Myocyte (in vitro differentiated cells): ENCODE measurements around the gene WNT7B. TPM values are rescaled to one million over a fixed set of nuclear protein-coding genes. Genes with fewer than 3 reads are reported as not detected.

ENCODE experiments used
- DNase-seq: peaks from one replicate; pipeline ENCODE4 v3.0.0-alpha.2; 2012; ENCODE audit warnings: low read depth
- total RNA-seq: library from RNA; depleted of rRNA; stranded (reverse); fragments of >200 nt; gene quantifications from 2 replicates; pipeline ENCODE4 v1.2.3, GENCODE V29; 2014

The WNT7B gene
- total RNA-seq, 1 donor from 2014 or later: not detected

- no peak for DNase-seq
These were observed 43.3 kb downstream of the WNT7B start for GRCh38 chr22:45933506-45934167.

GRCh38 chr22:45932071-45932470 is 44.9 kb downstream of the WNT7B start:
- DNase-seq: no peak

GRCh38 chr22:45931042-45931441 is 45.9 kb downstream of the WNT7B start:
- DNase-seq: no peak

- DNase-seq: no peak
These were observed 46.6 kb downstream of the WNT7B start for GRCh38 chr22:45930324-45930723.

- no peak for DNase-seq
These were observed 47.3 kb downstream of the WNT7B start for GRCh38 chr22:45929649-45930048.

- DNase-seq: no peak
These were observed 48.1 kb downstream of the WNT7B start for GRCh38 chr22:45928726-45929368.

GRCh38 chr22:45927059-45927458 is 49.9 kb downstream of the WNT7B start:
- DNase-seq: no peak

GRCh38 chr22:45926433-45926832 is 50.5 kb downstream of the WNT7B start:
- DNase-seq: no peak

GRCh38 chr22:45925811-45926351 is 51.1 kb downstream of the WNT7B start:
- DNase-seq: no peak

GRCh38 chr22:45923835-45924234 is 53.1 kb downstream of the WNT7B start:
- no peak for DNase-seq

GRCh38 chr22:45923212-45923611 is 53.8 kb downstream of the WNT7B start:
- no peak for DNase-seq

- no peak for DNase-seq
These were observed 54.3 kb downstream of the WNT7B start for GRCh38 chr22:45922661-45923060.

- no peak for DNase-seq
These were observed 54.7 kb downstream of the WNT7B start for GRCh38 chr22:45922256-45922655.

GRCh38 chr22:45919504-45920286 is 57.3 kb downstream of the WNT7B start:
- DNase-seq: no peak

- peak; percentile 25 for DNase-seq
These were observed 58.2 kb downstream of the WNT7B start for GRCh38 chr22:45918459-45919370.

- no peak for DNase-seq
These were observed 59.1 kb downstream of the WNT7B start for GRCh38 chr22:45917700-45918458.

GRCh38 chr22:45917146-45917545 is 59.8 kb downstream of the WNT7B start:
- DNase-seq: no peak

GRCh38 chr22:45916515-45916914 is 60.4 kb downstream of the WNT7B start:
- no peak for DNase-seq

GRCh38 chr22:45915841-45916240 is 61.1 kb downstream of the WNT7B start:
- no peak for DNase-seq

- no peak for DNase-seq
These were observed 61.8 kb downstream of the WNT7B start for GRCh38 chr22:45915151-45915550.
